ENCODE data around the gene BARHL1.

DNA sequence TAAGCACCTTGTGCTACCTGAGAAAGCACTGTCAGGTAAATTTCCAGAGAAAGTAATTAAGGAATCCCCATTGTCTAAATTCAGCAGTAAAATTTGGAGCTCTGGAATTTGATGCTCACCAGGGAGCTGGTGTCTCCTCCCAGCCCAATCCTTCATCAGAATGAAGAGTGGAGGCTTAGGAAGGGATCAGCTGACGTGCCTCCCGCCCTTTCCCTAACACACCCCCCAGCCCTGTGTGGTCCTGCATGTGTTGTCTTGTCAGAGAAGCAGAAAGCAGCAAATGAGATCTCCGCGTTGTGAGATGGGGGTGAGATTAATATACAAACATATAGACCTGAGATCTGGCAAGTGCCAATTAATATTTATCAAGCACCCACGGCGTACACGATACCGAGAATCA is 26.9 kb upstream of the BARHL1 start:
- TF ChIP-seq CTCF (IDR thresholded peaks at IDR 0.05; ENCODE audit: poor library complexity, severe bottlenecking) (no peak), EZH2 (IDR thresholded peaks at IDR 0.05; ENCODE audit: borderline replicate concordance, insufficient read depth, low read length, poor library complexity, severe bottlenecking) (no peak), RAD21 (conservative IDR thresholded peaks at IDR 0.05) (no peak), EP300 (conservative IDR thresholded peaks at IDR 0.05; ENCODE audit: poor library complexity, severe bottlenecking) (no peak), SMC3 (conservative IDR thresholded peaks at IDR 0.05; ENCODE audit: poor library complexity) (no peak), POLR2AphosphoS5 (IDR thresholded peaks at IDR 0.05) (no peak), TAF1 (IDR thresholded peaks at IDR 0.05; ENCODE audit: low read depth) (no peak)
- TF ChIP-seq, protein P1, sequence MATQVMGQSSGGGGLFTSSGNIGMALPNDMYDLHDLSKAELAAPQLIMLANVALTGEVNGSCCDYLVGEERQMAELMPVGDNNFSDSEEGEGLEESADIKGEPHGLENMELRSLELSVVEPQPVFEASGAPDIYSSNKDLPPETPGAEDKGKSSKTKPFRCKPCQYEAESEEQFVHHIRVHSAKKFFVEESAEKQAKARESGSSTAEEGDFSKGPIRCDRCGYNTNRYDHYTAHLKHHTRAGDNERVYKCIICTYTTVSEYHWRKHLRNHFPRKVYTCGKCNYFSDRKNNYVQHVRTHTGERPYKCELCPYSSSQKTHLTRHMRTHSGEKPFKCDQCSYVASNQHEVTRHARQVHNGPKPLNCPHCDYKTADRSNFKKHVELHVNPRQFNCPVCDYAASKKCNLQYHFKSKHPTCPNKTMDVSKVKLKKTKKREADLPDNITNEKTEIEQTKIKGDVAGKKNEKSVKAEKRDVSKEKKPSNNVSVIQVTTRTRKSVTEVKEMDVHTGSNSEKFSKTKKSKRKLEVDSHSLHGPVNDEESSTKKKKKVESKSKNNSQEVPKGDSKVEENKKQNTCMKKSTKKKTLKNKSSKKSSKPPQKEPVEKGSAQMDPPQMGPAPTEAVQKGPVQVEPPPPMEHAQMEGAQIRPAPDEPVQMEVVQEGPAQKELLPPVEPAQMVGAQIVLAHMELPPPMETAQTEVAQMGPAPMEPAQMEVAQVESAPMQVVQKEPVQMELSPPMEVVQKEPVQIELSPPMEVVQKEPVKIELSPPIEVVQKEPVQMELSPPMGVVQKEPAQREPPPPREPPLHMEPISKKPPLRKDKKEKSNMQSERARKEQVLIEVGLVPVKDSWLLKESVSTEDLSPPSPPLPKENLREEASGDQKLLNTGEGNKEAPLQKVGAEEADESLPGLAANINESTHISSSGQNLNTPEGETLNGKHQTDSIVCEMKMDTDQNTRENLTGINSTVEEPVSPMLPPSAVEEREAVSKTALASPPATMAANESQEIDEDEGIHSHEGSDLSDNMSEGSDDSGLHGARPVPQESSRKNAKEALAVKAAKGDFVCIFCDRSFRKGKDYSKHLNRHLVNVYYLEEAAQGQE (IDR thresholded peaks at IDR 0.05; ENCODE audit: borderline replicate concordance): no peak

Measured in neural cell (in vitro differentiated cells).